GM23248 (cell line): Measurements from ENCODE around the gene LURAP1L.

Experiments
- EZH2 ChIP-seq: fragments of 200-600 bp; sonication (generic); IDR thresholded peaks from 2 replicates; pipeline ENCODE4 v1.6.1; 2018; ENCODE audit warnings: antibody characterized with exemption, mild to moderate bottlenecking; ENCODE audit not compliant: insufficient read depth, poor library complexity, severe bottlenecking
- EZH2phosphoT487 ChIP-seq: fragments of 200-600 bp; sonication (generic); IDR thresholded peaks from 2 replicates; pipeline ENCODE4 v1.6.1; 2018; ENCODE audit warnings: antibody characterized with exemption, moderate library complexity, mild to moderate bottlenecking, low read depth; ENCODE audit not compliant: insufficient read depth

- TF ChIP-seq EZH2 (no peak), EZH2phosphoT487 (no peak)
Measured at GRCh38 chr9:12730198-12730597, 44.6 kb upstream of the LURAP1L start.
